ENCODE data around the gene ZNF135. TPM values are rescaled to one million over a fixed set of nuclear protein-coding genes. Genes with fewer than 3 reads are reported as not detected.
A peak's percentile ranks its signal among the peaks of the same experiment; 100 is the strongest.

The ZNF135 gene
- total and polyA plus RNA-seq, 2 of the 4 experiments (the other 2 are of a cell fraction): 2.4 to 2.7 TPM

GRCh38 chr19:58033741-58034476 lies 25.2 kb upstream of the ZNF135 start, which contains the start of gene ZSCAN1:
Gene ZSCAN1 (plus strand): TSS chr19:58034025. CDS start chr19:58037837, 3,812 bp downstream.
- Histone ChIP-seq H3K9me1 (ENCODE audit: insufficient read depth, low read length) (no peaks in the 10 kb centered on the region), H2BK5ac (ENCODE audit: low read depth, low read length, poor library complexity, severe bottlenecking) (no peak within 1 kb of the TSS), H3K79me1 (ENCODE audit: low read depth in 1 of 2, low read length in 2 of 2) (no peaks in the 10 kb centered on the region), H3K14ac (replicated peaks; ENCODE audit: low read depth, low read length) (no peak within 1 kb of the TSS), H3K4ac (ENCODE audit: low read depth, low read length) (no peak within 1 kb of the TSS), H3K23ac (ENCODE audit: low read depth, low read length) (no peak within 1 kb of the TSS), H4K20me1 (ENCODE audit: insufficient read depth, low read length) (no peaks in the 10 kb centered on the region), H3K4me3 (ENCODE audit: insufficient read depth, low read depth, low read length) (peak within 1 kb of the TSS; percentile 63), H4K91ac (ENCODE audit: insufficient read depth, low read depth, low read length) (no peak within 1 kb of the TSS), H2BK120ac (ENCODE audit: low read depth, low read length) (no peak within 1 kb of the TSS), H3K4me1 (ENCODE audit: control insufficient read depth, insufficient read depth, low read length) (no peaks in the 10 kb centered on the region), H3K9ac (ENCODE audit: low read depth, low read length) (no peak within 1 kb of the TSS; the same call in 1 of the 2 replicates), H2AK9ac (replicated peaks; ENCODE audit: low read depth, low read length, poor library complexity) (peak within 1 kb of the TSS; percentile 52), H3K27ac (ENCODE audit: insufficient read depth, low read length) (no peak within 1 kb of the TSS; the same call in 1 of the 2 replicates), H2AK5ac (ENCODE audit: low read depth, low read length) (no peak within 1 kb of the TSS), H3K56ac (ENCODE audit: extremely low read depth, insufficient read depth, low read length) (no peak within 1 kb of the TSS), H2BK15ac (ENCODE audit: low read depth, low read length) (no peak within 1 kb of the TSS), H4K8ac (ENCODE audit: low read depth in 2 of 2, low read length in 2 of 2) (no peak within 1 kb of the TSS), H3K27me3 (ENCODE audit: control insufficient read depth, insufficient read depth, low read length) (no peaks in the 10 kb centered on the region), H3K18ac (ENCODE audit: low read depth, low read length) (no peak within 1 kb of the TSS), H3K4me2 (ENCODE audit: low read depth, low read length) (peak within 1 kb of the TSS; percentile 72; the same call in 1 of the 2 replicates), H3K36me3 (ENCODE audit: control insufficient read depth, insufficient read depth, low read length) (no peaks in the 10 kb centered on the region), H4K5ac (ENCODE audit: low read depth, low read length) (no peak within 1 kb of the TSS), H3K9me3 (ENCODE audit: control insufficient read depth, insufficient read depth, low read length) (peaks cover 18% of the 10 kb centered on the region), H2AFZ (replicated peaks; ENCODE audit: low read length, poor library complexity) (peak within 1 kb of the TSS; percentile 82), H2BK20ac (ENCODE audit: low read depth, low read length) (no peak within 1 kb of the TSS)
- BruUV-seq (replicated peaks): no TSS peak
- intact Hi-C loops (cut with micrococcal nuclease) (no loop called here), dilution Hi-C loops (cut with HindIII; ENCODE audit: low sequenced_read_pairs, unreplicated experiment) (no loop called here), in situ Hi-C loops (cut with MboI; ENCODE audit: low sequenced_read_pairs) (no loop called here)
- POLR2A ChIA-PET (ENCODE audit: unreplicated experiment): no interaction called here
- CTCF ChIA-PET: no interaction called here
- 2% methylated on average over 28 of the region's 101 CpGs; no CpG with 5 or more reads in 1 of the 2 experiments for WGBS, 2 experiments (ENCODE audit: extremely low coverage in 2 of 2, insufficient read length in 1 of 2)
- TF ChIP-seq MAZ (IDR thresholded peaks at IDR 0.05; ENCODE audit: borderline replicate concordance, low read depth, low read length) (0 out of 2 replicates have a peak, but pooled peaks have one; percentile 43), BHLHE40 (IDR thresholded peaks at IDR 0.05; ENCODE audit: low read depth, low read length) (no peak), USF2 (IDR thresholded peaks at IDR 0.05; ENCODE audit: low read depth, low read length) (peak; percentile 35; the same call in 1 of the 2 replicates), CTCF (conservative IDR thresholded peaks at IDR 0.05; ENCODE audit: low read depth, low read length) (no peak), FOS (IDR thresholded peaks at IDR 0.05; ENCODE audit: low read depth, low read length) (no peak)
- peak; percentile 95 for ATAC-seq (ENCODE audit: low read depth)
- peak; percentile 41 for DNase-seq
